OCI-LY3 (cell line): Measurements from ENCODE around the gene TH.

Source experiments
- H2AFZ ChIP-seq: fragments of 200-600, 300-600 bp; shearing (Covaris generic); 2 replicates; pipeline ENCODE4 v1.6.0; 2014; ENCODE audit warnings: antibody characterized with exemption, low read depth, low read length
- H3K27ac ChIP-seq: fragments of 200-600, 300-600 bp; sonication (generic); 2 replicates; pipeline ENCODE4 v1.5.1; 2014; ENCODE audit warnings: mild to moderate bottlenecking, low read length, moderate library complexity, mixed read lengths
- H3K27me3 ChIP-seq: fragments of 200-600, 300-600 bp; sonication (generic); 2 replicates; pipeline ENCODE4 v1.6.1; 2014; ENCODE audit warnings: low read depth, low read length, mixed read lengths
- H3K36me3 ChIP-seq: fragments of 200-600, 300-600 bp; sonication (generic); replicated peaks from 2 replicates; pipeline ENCODE3; 2014; ENCODE audit warnings: low read depth, low read length, mixed read lengths
- H3K4me1 ChIP-seq: fragments of 300-600, 200-600 bp; sonication (generic); 2 replicates; pipeline ENCODE4 v1.6.1; 2014; ENCODE audit warnings: low read length, mixed read lengths
- H3K4me2 ChIP-seq: fragments of 200-600, 300-600 bp; sonication (generic); 2 replicates; pipeline ENCODE4 v1.6.1; 2014; ENCODE audit warnings: low read length, mixed read lengths
- H3K4me3 ChIP-seq: fragments of 300-600, 200-600 bp; sonication (generic); 2 replicates; pipeline ENCODE4 v1.5.1; 2014; ENCODE audit warnings: antibody characterized with exemption, mild to moderate bottlenecking, low read length, moderate library complexity
- H3K79me2 ChIP-seq: fragments of 300-600, 200-600 bp; shearing (Covaris generic); 2 replicates; pipeline ENCODE4 v1.6.1; 2014; ENCODE audit warnings: mild to moderate bottlenecking, low read length, mixed read lengths
- H3K9ac ChIP-seq: fragments of 300-600, 200-600 bp; shearing (Covaris generic); 2 replicates; pipeline ENCODE4 v1.6.0; 2014; ENCODE audit warnings: mild to moderate bottlenecking, low read length, moderate library complexity
- H3K9me3 ChIP-seq: fragments of 200-600, 300-600 bp; shearing (Covaris generic); 2 replicates; pipeline ENCODE4 v1.6.1; 2014; ENCODE audit warnings: low read length, mixed read lengths; ENCODE audit not compliant: insufficient read depth
- H4K20me1 ChIP-seq: fragments of 200-600, 300-600 bp; sonication (generic); 2 replicates; pipeline ENCODE4 v1.6.1; 2016; ENCODE audit warnings: low read length, mixed read lengths; ENCODE audit not compliant: insufficient read depth
- EZH2phosphoT487 ChIP-seq: fragments of 200-600 bp; shearing (Covaris generic); IDR thresholded peaks from 2 replicates; pipeline ENCODE4 v1.6.1; 2018; ENCODE audit warnings: antibody characterized with exemption, mixed run types, low read depth
- TF ChIP-seq, protein P1 (sequence below): fragments of 200-600, 300-600 bp; sonication (generic); IDR thresholded peaks from 2 replicates; pipeline ENCODE4 v1.5.1; 2014; ENCODE audit warnings: antibody characterized with exemption, low read length, low read depth

Gene TH

DNA sequence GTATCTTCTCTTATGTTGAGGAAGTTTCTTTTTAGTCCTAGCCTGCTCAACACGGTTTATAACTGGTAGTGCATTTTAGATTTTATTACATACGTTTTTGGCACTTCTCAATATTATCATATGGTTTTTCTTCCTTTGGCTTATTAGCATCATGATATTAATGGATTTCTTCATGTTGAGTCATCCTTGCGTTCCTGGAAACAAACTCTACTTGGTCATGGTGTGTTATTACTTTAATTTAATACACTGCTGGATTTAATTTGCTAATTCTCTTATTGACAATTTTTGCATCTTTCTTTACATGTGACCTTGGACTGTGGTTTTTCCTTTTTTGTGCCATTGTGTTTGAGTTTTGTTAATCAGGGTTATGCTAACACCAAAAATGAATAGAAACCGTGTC, 52.9 kb downstream of the TH start:
- no peak overlapping the region for H3K4me2 ChIP-seq
- no peaks in the 10 kb centered on the region for H3K79me2 ChIP-seq
- no peak overlapping the region for H3K27ac ChIP-seq
- peaks cover 35% of the 10 kb centered on the region for H3K27me3 ChIP-seq
- no peak overlapping the region for H3K4me3 ChIP-seq
- no peaks in the 10 kb centered on the region for H4K20me1 ChIP-seq
- no peaks in the 10 kb centered on the region for H3K4me1 ChIP-seq
- no peak overlapping the region for H3K9ac ChIP-seq
- H3K9me3 ChIP-seq: no peaks in the 10 kb centered on the region
- no peak overlapping the region for H2AFZ ChIP-seq
- H3K36me3 ChIP-seq: no peaks in the 10 kb centered on the region
- TF ChIP-seq, protein P1, sequence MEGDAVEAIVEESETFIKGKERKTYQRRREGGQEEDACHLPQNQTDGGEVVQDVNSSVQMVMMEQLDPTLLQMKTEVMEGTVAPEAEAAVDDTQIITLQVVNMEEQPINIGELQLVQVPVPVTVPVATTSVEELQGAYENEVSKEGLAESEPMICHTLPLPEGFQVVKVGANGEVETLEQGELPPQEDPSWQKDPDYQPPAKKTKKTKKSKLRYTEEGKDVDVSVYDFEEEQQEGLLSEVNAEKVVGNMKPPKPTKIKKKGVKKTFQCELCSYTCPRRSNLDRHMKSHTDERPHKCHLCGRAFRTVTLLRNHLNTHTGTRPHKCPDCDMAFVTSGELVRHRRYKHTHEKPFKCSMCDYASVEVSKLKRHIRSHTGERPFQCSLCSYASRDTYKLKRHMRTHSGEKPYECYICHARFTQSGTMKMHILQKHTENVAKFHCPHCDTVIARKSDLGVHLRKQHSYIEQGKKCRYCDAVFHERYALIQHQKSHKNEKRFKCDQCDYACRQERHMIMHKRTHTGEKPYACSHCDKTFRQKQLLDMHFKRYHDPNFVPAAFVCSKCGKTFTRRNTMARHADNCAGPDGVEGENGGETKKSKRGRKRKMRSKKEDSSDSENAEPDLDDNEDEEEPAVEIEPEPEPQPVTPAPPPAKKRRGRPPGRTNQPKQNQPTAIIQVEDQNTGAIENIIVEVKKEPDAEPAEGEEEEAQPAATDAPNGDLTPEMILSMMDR: no peak
- no peak for TF ChIP-seq EZH2phosphoT487

DNA sequence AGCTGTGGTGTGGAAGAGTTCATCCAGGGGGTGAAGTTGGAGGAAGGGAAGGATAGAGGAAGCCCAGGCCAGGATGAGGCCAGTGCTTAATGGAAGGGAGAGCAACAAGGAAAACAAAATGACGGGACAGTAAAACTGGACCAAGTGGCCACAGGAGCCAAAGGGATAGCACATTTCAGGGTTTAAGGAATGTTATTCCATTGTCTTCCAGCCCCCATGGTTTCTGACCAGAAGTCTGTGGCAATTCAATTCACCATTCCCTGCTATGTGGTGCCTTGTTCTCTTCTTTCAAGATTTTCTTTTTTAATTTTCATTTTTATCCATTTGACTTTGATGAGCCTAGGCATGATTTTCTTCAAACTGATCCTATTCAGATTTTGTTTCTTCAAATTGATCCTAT, 54.9 kb downstream of the TH start:
- TF ChIP-seq, protein P1: no peak
- no peak for TF ChIP-seq EZH2phosphoT487
- Histone ChIP-seq H3K4me2 (no peak overlapping the region), H3K27me3 (peaks cover 39% of the 10 kb centered on the region), H3K4me3 (no peak overlapping the region), H3K36me3 (no peaks in the 10 kb centered on the region), H3K79me2 (no peaks in the 10 kb centered on the region), H4K20me1 (no peaks in the 10 kb centered on the region), H3K4me1 (no peaks in the 10 kb centered on the region), H2AFZ (no peak overlapping the region), H3K9ac (no peak overlapping the region), H3K27ac (no peak overlapping the region), H3K9me3 (no peaks in the 10 kb centered on the region)

DNA sequence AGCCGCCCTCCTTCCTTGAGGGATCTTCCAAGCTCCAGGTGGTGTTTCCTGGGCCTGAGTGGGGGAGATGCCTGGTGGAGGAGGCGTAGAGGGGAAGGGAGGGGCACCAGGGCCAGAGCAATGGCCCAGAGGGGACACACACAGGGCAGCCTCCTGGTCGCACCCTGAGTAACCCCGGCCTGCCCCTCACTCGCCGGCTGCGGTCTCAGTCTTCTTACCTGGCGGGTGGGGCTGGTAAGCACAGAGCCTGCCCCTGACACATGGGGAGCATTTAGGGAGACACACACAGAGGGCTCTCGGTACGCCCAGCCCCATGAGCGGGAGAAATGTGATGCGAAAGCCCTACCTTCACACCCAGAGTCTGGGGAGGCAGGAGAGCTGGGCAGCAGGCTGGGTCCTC, 56.3 kb downstream of the TH start:
- no peak overlapping the region for H3K4me2 ChIP-seq
- no peak for TF ChIP-seq EZH2phosphoT487
- peaks cover 34% of the 10 kb centered on the region for H3K27me3 ChIP-seq
- H3K27ac ChIP-seq: no peak overlapping the region
- H3K4me1 ChIP-seq: no peaks in the 10 kb centered on the region
- H2AFZ ChIP-seq: no peak overlapping the region
- no peak overlapping the region for H3K9ac ChIP-seq
- H3K9me3 ChIP-seq: no peaks in the 10 kb centered on the region
- no peaks in the 10 kb centered on the region for H3K79me2 ChIP-seq
- no peaks in the 10 kb centered on the region for H3K36me3 ChIP-seq
- no peaks in the 10 kb centered on the region for H4K20me1 ChIP-seq
- no peak overlapping the region for H3K4me3 ChIP-seq

DNA sequence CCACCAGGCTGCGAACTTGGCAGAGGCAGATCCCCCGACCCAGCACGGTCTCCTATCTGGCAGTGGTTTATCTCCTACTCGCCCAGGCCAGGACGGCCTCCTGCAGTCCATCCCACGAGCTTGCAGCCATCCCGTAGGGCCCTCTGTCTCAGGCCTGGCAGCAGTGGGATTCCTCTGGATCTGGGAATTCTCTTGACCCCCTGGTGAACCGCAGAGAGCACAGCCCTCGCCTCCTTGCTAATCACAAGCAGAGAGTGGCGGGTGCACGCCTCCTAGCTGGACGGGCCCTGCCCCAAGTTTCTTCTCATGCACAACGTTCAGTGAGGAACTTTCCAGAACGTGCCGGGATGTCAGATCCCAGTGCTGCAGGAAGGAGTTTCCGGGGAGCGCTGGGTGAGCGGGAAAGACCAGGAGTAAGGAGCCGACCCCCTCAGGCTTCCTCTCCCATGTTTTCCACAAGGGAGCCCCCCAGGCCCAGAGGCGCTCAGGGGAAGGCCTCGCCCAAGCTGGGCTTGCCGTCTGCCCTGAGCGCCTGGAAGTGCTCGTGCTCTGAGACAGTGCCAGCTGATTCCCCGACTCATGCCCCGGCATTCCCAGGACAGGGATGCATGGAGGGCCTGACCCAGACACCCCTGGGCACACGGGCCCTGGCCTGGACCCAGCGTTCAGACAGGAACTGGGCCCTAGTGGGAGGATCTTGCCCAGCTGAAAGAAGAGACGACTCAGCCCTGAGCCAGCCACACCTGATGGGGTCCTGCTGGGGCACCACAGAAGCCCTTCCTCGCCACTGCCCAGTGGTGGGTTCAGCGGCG, 57.0 kb downstream of the TH start:
- Histone ChIP-seq H3K4me2 (no peak overlapping the region), H3K36me3 (no peaks in the 10 kb centered on the region), H3K9me3 (no peaks in the 10 kb centered on the region), H3K27ac (no peak overlapping the region), H2AFZ (no peak overlapping the region), H3K9ac (no peak overlapping the region), H3K4me1 (no peaks in the 10 kb centered on the region), H4K20me1 (no peaks in the 10 kb centered on the region), H3K4me3 (no peak overlapping the region), H3K27me3 (peaks cover 31% of the 10 kb centered on the region), H3K79me2 (no peaks in the 10 kb centered on the region)
- TF ChIP-seq EZH2phosphoT487: no peak
- TF ChIP-seq, protein P1: no peak
